Measurements from ENCODE around the gene TMEM132C. TPM values are rescaled to one million over a fixed set of nuclear protein-coding genes. Genes with fewer than 3 reads are reported as not detected.

TMEM132C gene
- total and polyA plus RNA-seq, 2 of the 8 experiments (the other 6 are each of a cell fraction or from before 2014, with no cell fraction given) = 0.23 to 0.76 TPM

GRCh38 chr12:128627659-128628058 lies 360.7 kb downstream of the TMEM132C start:
- H4K8ac ChIP-seq (ENCODE audit: extremely low read depth, insufficient read depth, low read length) = no peak overlapping the region
- H3K27me3 ChIP-seq (replicated peaks in 1 of 4; ENCODE audit: control insufficient read depth in 3 of 4, extremely low read depth in 1 of 4, insufficient read depth in 3 of 4, low read length in 3 of 4) = no peaks in the 10 kb centered on the region; a peak in 1 of 7 replicates
- no peak overlapping the region for H4K91ac ChIP-seq (replicated peaks; ENCODE audit: insufficient read length, low read length)
- DNase-seq (ENCODE audit: low read depth in 1 of 2, low spot score in 2 of 2) = no peak
- H2AK5ac ChIP-seq (ENCODE audit: low read depth, low read length) = no peak overlapping the region
- no peak overlapping the region for H2BK20ac ChIP-seq (ENCODE audit: low read length)
- H3K18ac ChIP-seq (ENCODE audit: extremely low read depth, low read length) = no peak overlapping the region
- H3K79me1 ChIP-seq (ENCODE audit: low read depth, low read length) = no peaks in the 10 kb centered on the region
- POLR2A ChIA-PET (ENCODE audit: partially characterized antibody) = no interaction called here
- H3K56ac ChIP-seq (replicated peaks; ENCODE audit: insufficient read length, low read depth, low read length) = no peak overlapping the region
- no peak overlapping the region for H2BK120ac ChIP-seq (replicated peaks; ENCODE audit: low read depth, low read length)
- no peak overlapping the region for H4K5ac ChIP-seq (ENCODE audit: insufficient read length, low read depth, low read length)
- no peak overlapping the region for H3K4me3 ChIP-seq (ENCODE audit: extremely low read depth in 1 of 4, insufficient read depth in 2 of 4, low read depth in 3 of 4, low read length in 4 of 4)
- CTCF ChIA-PET (ENCODE audit: partially characterized antibody) = interaction anchor here (1.0 to 1.6 kb wide), 2 partner anchors 9 to 16 kb away, joined by 3 to 4 read pairs; no protein-coding TSS in a partner anchor
- WGBS, 2 experiments (ENCODE audit: extremely low coverage in 1 of 2, insufficient coverage in 1 of 2, insufficient read length in 1 of 2, insufficient replicate concordance in 2 of 2, low coverage in 1 of 2, low lambda C conversion rate in 2 of 2, missing lambda C conversion rate in 1 of 2) = 83% methylated on average over 9 of the region's 9 CpGs; no CpG with 5 or more reads in 1 of the 2 experiments
- H2BK12ac ChIP-seq (ENCODE audit: low read depth, low read length) = no peak overlapping the region
- H3K36me3 ChIP-seq (ENCODE audit: control insufficient read depth in 2 of 4, insufficient read depth in 4 of 4, low read length in 3 of 4) = no peaks in the 10 kb centered on the region
- no peak overlapping the region for H2AFZ ChIP-seq (ENCODE audit: low read length)
- H3K23me2 ChIP-seq (ENCODE audit: low read depth, low read length) = no peaks in the 10 kb centered on the region
- H3K4me1 ChIP-seq (replicated peaks in 1 of 4; ENCODE audit: control insufficient read depth in 3 of 4, insufficient read depth in 4 of 4, low read length in 3 of 4) = no peaks in the 10 kb centered on the region
- no peak overlapping the region for H3K4ac ChIP-seq (replicated peaks; ENCODE audit: insufficient read length, low read depth, low read length)
- no peak overlapping the region for H2BK5ac ChIP-seq (ENCODE audit: low read depth, low read length)
- H3K27ac ChIP-seq (ENCODE audit: low read depth, low read length) = no peak overlapping the region
- no peaks in the 10 kb centered on the region for H3K9me3 ChIP-seq (ENCODE audit: insufficient read depth in 2 of 2, low read depth in 1 of 2, low read length in 1 of 2)
- H4K20me1 ChIP-seq (replicated peaks in 1 of 2; ENCODE audit: control insufficient read depth in 1 of 2, insufficient read depth in 2 of 2, low read length in 2 of 2) = no peaks in the 10 kb centered on the region
- no peak overlapping the region for H3K23ac ChIP-seq (ENCODE audit: insufficient read length)
- no peak for FAIRE-seq
- no peaks in the 10 kb centered on the region for H3K79me2 ChIP-seq (ENCODE audit: control insufficient read depth in 1 of 2, insufficient read depth in 2 of 2, low read length in 2 of 2)
- H3K14ac ChIP-seq (ENCODE audit: insufficient read length) = no peak overlapping the region
- no peak overlapping the region for H2BK15ac ChIP-seq (ENCODE audit: low read length)
- H3K4me2 ChIP-seq (ENCODE audit: insufficient read depth in 1 of 2, low read depth in 2 of 2, low read length in 2 of 2) = no peak overlapping the region
- H3K9ac ChIP-seq (replicated peaks in 1 of 4; ENCODE audit: extremely low read depth in 1 of 4, low read depth in 3 of 4, low read length in 3 of 4) = no peak overlapping the region
- TF ChIP-seq POLR2A (IDR thresholded peaks at IDR 0.05; ENCODE audit: control extremely low read depth in 1 of 2, low read depth in 2 of 2, low read length in 2 of 2) = no peak
- TF ChIP-seq TCF12 (IDR thresholded peaks at IDR 0.05; ENCODE audit: low read depth, low read length) = no peak
- no peak for TF ChIP-seq ATF3 (IDR thresholded peaks at IDR 0.05; ENCODE audit: insufficient read depth, low read depth, low read length)
- TF ChIP-seq SP2 (IDR thresholded peaks at IDR 0.05; ENCODE audit: low read length) = no peak
- TF ChIP-seq MAX (IDR thresholded peaks at IDR 0.05) = no peak
- TF ChIP-seq CHD1 (IDR thresholded peaks at IDR 0.05; ENCODE audit: low read depth, low read length) = no peak
- no peak for TF ChIP-seq TBP (IDR thresholded peaks at IDR 0.05; ENCODE audit: low read depth, low read length)
- no peak for TF ChIP-seq CTBP2 (IDR thresholded peaks at IDR 0.05; ENCODE audit: borderline replicate concordance, insufficient read depth, insufficient read length, low read length)
- no peak for TF ChIP-seq CBX8 (IDR thresholded peaks at IDR 0.05; ENCODE audit: borderline replicate concordance, low read depth, low read length)
- TF ChIP-seq HDAC6 (IDR thresholded peaks at IDR 0.05; ENCODE audit: low read depth, low read length) = no peak
- TF ChIP-seq EZH2 (IDR thresholded peaks at IDR 0.05; ENCODE audit: low read depth, low read length, severe bottlenecking) = no peak
- no peak for TF ChIP-seq PHF8 (conservative IDR thresholded peaks at IDR 0.05; ENCODE audit: low read depth, low read length)
- no peak for TF ChIP-seq TEAD4 (IDR thresholded peaks at IDR 0.05; ENCODE audit: low read depth, low read length)
- no peak for TF ChIP-seq BRCA1 (IDR thresholded peaks at IDR 0.05; ENCODE audit: low read depth, low read length)
